Activated CD4-positive, alpha-beta T cell treated with anti-CD3 and anti-CD28 coated beads for 48 hours (primary cell): ENCODE data around the gene IAPP.
"Not testable (repeated sequence)": the region's sequence is repeated elsewhere in the genome, so short reads cannot be mapped to it uniquely, and the experiment has no call there.

Experiments used
- DNase-seq: peaks from one replicate; pipeline ENCODE4 v3.0.0-alpha.2; 2020

The IAPP gene

DNA sequence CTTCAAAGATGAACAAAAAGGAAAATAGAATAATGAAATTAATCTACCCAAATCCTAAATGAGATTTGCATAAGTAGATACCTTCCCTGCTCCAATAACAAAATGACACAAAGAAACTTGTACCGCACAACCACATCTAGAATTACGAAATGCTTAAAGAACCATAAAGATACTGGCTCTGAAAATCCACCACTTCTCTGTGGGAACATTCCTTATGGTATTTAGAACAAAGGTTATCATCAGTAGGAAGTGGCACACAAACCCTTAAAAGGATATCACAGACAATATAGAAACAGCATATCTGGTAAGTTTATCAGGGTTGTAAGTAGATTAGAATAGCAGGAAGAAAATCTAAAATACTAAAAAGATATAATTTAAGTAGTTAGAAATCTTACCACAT, 11.6 kb downstream of the IAPP start:
- no peak for DNase-seq

DNA sequence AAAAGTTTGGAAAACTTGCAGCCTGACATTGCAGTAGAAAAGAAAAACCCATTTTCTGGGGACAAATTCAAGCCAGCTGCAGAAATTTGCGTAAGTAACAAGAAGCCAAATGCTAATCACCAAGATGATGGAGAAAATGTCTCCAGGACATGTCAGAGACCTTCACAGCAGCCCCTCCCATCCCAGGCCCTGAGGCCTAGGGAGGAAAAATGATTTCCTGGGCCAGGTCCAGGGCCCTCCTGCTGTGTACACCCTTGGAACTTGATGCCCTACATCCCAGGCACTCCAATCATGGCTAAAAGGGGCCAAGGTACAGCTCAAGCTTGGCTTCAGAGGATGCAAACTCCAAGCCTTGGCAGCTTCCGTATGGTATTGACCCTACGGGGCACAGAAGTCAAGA, 14.5 kb downstream of the IAPP start:
- DNase-seq = no peak

DNA sequence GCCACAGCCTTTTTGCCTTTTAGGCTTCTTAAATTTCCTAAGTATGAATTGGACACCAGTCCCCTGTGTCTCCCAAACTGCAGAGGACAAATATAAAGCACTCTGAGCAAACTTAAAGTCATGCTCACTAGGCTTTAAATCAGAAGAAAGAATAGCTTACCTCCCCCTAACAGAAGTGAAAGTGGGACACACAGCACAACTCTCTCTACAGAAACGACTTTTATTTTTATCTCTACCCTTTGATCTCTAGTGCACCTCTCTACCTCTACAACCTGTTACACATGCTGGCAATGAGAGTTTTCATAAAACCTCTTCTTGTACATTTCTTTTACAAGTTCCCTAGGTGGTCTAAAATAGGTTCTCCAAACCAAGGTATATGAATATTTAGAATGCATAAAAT, 19.7 kb downstream of the IAPP start:
- no peak for DNase-seq

DNA sequence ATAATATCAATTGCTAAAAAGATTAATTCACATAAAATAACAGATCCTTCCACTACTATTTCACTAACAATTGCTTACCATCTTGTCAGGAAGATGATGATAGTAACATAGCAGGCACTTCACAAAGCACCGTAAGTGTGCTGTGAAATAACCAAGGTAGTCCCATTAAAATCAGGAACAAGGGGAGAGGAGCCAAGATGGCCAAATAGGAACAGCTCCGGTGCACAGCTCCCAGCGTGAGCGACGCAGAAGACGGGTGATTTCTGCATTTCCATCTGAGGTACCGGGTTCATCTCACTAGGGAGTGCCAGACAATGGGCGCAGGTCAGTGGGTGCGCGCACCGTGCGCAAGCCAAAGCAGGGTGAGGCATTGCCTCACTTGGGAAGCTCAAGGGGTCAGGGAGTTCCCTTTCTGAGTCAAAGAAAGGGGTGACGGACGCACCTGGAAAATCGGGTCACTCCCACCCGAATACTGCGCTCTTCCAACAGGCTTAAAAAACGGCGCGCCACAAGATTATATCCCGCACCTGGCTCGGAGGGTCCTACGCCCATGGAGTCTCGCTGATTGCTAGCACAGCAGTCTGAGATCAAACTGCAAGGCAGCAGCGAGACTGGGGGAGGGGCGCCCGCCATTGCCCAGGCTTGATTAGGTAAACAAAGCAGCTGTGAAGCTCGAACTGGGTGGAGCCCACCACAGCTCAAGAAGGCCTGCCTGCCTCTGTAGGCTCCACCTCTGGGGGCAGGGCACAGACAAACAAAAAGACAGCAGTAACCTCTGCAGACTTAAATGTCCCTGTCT, 22.3 kb downstream of the IAPP start:
- not testable (repeated sequence) for DNase-seq

DNA sequence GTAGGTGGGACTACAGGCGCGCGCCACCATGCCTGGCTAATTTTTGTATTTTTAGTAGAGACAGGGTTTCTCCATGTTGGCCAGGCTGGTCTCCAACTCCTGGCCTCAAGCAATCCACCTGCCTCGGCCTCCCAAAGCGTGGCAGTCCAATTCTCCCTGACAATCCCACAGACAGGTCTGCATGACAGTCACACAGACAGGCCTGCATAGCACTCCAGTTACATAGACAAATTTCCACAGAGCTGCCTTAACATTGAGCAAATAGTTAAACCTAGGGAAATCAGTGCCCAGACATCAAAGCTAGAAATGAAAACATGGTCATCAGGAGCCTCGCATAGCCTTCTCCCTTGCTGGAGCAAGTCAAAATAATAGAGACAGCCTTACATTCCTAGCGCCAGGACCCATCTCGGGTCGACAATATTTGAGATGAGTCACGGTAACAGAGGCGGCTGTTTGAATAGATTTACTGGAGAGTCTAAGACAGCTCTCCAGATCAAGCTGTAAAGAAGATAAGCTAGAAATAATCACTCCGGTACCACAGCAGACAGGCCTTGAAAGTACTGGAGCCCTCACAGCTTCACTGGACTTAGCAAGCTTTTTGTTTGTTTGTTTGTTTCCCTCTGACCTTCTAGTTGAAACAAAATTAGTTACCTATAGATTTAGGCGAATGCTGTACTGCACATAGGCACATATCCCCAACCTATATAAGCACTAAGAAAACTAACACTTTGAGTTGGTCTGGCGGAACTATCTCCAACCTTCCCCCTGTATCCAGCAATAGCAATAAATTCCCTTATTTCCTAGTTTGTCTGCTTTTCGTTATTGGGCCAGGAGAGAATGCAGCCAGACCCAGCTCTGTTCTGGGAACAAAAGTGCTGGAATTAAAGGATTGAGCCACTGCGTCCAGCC, 40.9 kb downstream of the IAPP start:
- DNase-seq = no peak

DNA sequence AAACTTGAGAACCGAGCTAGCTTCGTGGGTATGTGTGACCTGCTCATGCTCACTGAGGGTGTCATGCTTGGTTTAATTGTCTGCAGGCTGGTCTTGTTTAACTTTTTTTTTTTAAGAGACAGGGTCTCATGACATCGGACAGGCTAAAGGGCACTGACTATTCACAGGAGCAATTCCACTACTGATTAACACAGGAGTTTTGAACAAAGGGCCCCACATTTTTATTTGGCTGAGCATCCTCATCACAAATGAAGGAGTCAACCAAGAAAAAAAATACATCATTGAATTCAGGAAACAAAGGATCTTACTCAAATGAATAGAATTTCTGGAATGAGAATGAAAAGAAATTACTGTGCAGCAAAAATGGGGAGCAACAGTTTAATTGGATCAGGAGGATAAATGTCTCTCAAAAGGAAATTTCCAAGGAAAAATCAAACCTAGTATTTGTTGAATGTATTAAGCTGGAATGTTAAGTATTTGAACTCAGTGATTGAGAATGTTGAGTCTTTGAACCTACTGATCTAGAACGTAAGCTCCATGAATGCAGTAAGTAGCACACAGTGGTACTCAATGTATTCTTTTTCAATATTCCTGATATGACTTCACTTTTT, 43.9 kb downstream of the IAPP start:
- DNase-seq = no peak

DNA sequence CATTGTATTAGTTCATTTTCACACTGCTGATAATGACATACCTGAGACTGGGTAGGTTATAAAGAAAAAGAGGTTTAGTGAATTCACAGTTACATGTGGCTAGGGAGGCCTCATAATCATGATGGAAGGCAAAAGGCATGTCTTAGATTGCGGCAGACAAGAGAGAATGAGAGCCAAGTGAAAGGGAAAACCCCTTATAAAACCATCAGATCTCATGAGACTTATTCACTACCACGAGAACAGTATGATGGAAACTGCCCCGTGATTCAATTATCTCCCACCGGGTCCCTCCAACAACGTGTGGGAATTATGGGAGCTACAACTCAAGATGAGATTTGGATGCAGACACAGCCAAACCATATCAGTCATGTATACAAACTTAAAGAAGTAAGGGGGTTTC, 45.7 kb downstream of the IAPP start:
- not testable (repeated sequence) for DNase-seq

DNA sequence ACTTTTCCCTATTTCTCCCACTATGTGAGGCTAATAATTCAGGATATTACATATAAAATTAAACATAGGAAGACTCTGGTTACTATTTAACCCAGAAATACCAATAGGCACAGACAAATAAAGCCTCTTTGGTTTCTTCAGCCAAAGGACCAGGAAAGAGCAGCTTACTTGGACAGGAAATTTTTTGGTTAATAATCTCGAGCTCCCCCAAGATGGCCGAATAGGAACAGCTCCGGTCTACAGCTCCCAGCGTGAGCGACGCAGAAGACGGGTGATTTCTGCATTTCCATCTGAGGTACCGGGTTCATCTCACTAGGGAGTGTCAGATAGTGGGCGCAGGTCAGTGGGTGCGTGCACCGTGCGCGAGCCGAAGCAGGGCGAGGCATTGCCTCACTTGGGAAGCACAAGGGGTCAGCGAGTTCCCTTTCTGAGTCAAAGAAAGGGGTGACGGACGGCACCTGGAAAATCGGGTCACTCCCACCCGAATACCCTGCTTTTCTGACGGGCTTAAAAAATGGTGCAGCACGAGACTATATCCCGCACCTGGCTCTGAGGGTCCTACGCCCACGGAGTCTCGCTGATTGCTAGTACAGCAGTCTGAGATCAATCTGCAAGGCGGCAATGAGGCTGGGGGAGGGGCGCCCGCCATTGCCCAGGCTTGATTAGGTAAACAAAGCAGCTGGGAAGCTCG, 46.5 kb downstream of the IAPP start:
- not testable (repeated sequence) for DNase-seq

DNA sequence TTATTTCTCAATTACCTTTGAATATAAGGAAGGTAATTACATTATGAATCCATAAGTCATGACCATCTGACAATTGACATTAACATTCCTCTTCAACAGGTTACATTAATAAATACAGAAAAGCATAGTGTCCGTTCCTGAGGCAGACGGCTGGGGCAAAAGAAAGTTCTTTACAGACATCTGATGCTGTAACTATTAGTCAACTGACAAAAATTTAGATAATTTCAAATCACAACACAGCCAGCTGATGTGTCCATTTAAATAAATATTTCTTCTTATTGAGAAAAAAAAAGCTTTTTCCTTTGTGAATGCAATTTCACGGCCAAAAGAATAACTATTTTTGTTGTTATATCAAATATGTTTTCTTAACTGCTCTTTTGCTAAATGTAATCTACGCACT, 55.5 kb downstream of the IAPP start:
- no peak for DNase-seq
